HFF-Myc (cell line): ENCODE results near the gene TLE6.
"Not testable (repeated sequence)": the region's sequence is repeated elsewhere in the genome, so short reads cannot be mapped to it uniquely, and the experiment has no call there.

Experiments used
- DNase-seq: peaks from one replicate; pipeline ENCODE4 v3.0.0-alpha.2; 2011; ENCODE audit warnings: low read depth; ENCODE audit errors: extremely low read depth
- H3K4me3 ChIP-seq: replicated peaks from 2 replicates; pipeline ENCODE4 v1.5.1; 2011; ENCODE audit warnings: low read depth, mild to moderate bottlenecking, control low read depth, low read length
- TF ChIP-seq, protein P1 (sequence below): IDR thresholded peaks from 2 replicates; pipeline ENCODE4 v1.5.1; 2012; ENCODE audit warnings: mild to moderate bottlenecking, low read depth, low read length, control low read depth; ENCODE audit errors: missing control alignments

The TLE6 gene

DNA sequence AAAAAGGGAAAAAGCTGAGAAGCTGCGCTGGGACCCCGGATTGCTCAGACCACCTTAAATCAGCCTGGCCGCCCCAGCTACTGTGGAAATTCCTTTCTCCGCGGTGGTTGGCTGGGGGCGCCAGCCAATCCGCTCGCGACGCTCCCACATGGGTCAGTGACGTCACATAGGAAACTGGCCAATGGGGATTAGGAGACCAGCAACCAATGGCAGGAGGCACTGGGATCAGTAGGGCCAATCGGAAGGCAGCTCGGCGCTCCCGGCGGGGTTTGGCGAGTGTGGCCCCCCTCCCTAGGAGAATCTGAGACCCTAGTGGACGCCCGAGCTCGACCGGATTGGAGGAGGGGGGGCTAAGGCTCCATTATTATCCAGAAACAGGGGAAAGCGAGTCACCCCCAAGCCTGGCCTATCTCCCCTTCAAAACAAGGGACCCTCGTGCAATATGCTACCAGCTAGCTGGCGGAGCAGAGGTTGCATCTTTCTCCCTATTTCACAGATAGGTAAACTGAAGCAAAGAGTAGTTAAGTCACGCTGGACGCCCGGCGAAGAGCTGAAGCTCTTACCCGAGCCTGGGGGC, 58.3 kb downstream of the TLE6 start:
- TF ChIP-seq, protein P1, sequence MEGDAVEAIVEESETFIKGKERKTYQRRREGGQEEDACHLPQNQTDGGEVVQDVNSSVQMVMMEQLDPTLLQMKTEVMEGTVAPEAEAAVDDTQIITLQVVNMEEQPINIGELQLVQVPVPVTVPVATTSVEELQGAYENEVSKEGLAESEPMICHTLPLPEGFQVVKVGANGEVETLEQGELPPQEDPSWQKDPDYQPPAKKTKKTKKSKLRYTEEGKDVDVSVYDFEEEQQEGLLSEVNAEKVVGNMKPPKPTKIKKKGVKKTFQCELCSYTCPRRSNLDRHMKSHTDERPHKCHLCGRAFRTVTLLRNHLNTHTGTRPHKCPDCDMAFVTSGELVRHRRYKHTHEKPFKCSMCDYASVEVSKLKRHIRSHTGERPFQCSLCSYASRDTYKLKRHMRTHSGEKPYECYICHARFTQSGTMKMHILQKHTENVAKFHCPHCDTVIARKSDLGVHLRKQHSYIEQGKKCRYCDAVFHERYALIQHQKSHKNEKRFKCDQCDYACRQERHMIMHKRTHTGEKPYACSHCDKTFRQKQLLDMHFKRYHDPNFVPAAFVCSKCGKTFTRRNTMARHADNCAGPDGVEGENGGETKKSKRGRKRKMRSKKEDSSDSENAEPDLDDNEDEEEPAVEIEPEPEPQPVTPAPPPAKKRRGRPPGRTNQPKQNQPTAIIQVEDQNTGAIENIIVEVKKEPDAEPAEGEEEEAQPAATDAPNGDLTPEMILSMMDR: no peak
- peak overlapping the region; percentile 50 for H3K4me3 ChIP-seq
- DNase-seq: peak; percentile 99

DNA sequence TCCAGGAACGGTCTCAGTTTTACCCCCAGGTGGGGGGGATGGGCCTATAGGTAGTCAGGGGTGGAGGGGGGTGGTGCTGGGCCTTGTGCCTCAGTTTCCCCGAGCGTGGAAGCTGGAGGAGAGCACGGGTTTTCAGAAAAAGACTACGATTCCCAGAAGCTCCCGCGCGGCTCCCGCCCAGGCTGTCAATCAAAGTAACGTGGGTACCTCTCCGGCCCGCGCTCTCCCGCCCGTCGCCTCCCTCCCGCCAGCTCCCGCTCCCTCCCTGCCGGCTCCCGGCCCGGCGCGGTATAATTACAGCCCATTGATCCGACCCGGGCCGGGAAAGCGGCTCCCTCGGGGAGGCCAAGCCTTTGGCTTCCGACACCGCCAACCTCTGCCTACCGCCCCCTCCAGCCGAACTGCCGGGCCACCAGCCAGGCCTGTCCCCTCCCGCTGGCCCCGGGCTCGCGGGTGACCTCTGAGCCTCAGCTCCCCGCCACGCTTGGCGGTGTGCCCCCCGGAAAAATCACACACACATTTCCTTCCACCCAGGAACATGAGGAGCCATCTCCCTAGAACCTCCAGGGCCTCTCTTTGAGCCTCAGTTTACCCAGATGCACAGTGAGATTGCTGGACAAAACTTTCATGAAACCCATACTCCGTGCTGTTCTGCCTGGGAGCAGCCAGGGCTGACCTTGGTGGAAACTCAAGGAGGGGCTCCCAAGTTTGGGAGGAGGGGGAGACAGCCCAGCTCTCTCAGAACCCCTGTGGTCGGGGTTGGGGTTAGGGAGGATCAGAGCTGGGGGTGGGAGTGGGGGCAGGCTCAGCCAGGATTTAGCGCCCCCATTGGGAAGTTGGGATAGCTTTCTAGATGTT, 59.0 kb downstream of the TLE6 start:
- peak overlapping the region; percentile 50 for H3K4me3 ChIP-seq
- TF ChIP-seq, protein P1: peak; percentile 2
- DNase-seq: peak; percentile 70

DNA sequence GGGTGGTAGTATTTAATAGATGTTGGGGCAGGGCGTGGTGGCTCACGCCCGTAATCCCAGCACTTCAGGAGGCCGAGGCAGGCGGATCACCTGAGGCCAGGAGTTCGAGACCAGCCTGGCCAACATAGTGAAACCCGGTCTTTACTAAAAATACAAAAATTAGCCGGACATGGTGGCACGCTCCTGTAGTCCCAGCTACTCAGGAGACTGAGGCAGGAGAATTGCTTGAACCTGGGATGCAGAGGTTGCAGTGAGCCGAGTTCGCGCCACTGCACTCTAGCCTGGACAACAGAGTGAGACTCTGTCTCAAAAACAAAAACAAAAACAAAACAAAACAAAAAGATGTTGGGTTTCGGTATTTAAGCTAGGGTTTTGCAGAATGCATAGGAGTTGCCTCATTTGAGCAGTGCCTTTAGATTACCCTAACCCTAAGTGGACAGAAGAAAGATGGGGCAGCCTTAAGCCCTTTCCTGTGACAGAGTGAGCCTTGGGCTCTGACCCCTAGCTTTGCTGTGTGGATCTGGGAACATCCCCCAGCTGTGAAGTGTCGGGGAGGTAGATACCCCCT, 59.7 kb downstream of the TLE6 start:
- not testable (repeated sequence) for DNase-seq, H3K4me3 ChIP-seq

DNA sequence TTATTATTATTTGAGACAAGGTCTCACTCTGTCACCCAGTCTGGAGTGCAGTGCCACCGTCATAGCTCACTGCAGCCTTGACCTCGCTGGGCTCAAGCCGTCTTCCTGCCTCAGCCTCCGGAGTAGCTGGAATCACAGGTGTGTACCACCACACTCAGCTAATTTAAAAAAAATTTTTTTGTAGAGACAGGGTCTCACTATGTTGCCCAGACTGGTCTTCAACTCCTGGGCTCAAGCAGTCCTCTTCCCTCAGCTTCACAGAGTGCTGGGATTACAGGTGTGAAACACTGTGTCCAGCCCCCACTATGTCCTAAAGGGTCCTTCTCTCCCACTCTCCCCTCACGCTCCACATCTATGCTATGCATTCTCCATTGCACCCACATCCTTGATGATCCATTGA, 60.9 kb downstream of the TLE6 start:
- TF ChIP-seq, protein P1: no peak
- no peak overlapping the region for H3K4me3 ChIP-seq
- no peak for DNase-seq

DNA sequence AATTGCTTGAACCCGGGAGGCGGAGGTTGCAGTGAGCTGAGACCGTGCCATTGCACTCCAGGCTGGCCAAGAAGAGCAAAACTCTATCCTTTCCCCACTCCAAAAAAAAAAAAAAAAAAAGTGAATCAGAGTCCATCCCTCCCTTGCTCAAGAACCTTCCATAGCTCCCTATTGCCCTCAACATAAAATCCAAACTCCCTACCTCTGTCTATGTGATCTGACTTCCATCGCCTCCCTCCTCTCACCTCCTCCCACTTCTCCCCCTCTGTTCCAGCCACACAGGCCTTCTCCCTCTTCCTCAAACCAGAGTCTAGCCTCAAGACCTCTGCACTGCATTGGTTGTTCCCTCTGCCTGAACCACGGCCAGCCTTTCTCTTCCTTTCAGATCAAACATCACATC, 61.8 kb downstream of the TLE6 start:
- no peak overlapping the region for H3K4me3 ChIP-seq
- TF ChIP-seq, protein P1: no peak
- DNase-seq: no peak

DNA sequence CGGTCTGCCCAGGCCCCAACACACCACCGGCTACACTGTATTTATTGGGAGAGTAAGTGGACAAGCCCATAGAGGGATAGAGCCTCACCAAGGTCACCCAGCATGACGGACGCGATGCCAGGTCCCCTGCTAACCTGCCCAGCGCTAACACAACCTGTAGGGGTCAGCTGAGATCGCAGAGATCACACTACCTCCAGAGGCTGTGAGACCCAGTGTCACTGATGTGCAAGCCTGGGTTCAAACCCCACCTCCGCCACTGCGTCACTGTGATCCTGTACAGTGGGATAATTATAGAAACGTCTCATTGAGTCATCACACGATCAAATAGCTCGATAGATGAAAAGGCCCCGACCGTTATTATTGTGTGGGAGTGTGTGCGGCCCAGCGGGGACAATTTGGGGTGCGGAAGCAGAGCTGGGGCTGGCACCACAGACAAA, 62.3 kb downstream of the TLE6 start:
- no peak overlapping the region for H3K4me3 ChIP-seq
- DNase-seq: no peak
- TF ChIP-seq, protein P1: no peak

DNA sequence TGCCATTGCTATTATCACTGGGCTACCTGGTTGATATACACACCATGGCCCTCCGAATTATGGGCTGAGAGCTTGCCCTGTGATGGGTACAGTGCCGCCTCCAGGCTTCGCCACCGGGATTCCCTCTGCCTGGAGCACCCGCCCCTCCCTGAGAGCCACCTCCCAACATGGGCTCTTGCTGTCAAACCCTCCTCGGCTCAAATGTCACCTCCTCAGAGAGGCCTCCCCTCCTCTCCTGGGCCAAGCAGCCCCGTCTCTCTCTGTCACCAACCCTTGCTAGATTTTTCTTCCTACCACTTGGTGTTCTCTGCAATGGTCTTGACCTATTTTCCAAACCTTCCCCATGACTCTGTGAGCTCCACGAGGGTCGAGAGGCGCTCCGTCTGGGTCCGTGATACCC, 64.0 kb downstream of the TLE6 start:
- H3K4me3 ChIP-seq: no peak overlapping the region
- DNase-seq: no peak
- TF ChIP-seq, protein P1: no peak
